Esophagus muscularis mucosa (tissue), 4 donors: ENCODE results near the gene DIRAS1. TPM values are rescaled to one million over a fixed set of nuclear protein-coding genes. Genes with fewer than 3 reads are reported as not detected.
"Not testable (repeated sequence)": the region's sequence is repeated elsewhere in the genome, so short reads cannot be mapped to it uniquely, and the experiment has no call there.

Experiments used
- DNase-seq: peaks from one replicate; pipeline ENCODE4 v3.0.0-alpha.2; 2017; ENCODE audit errors: extremely low spot score
- H3K27ac ChIP-seq, 4 donors: fragments of 200-600 bp; sonication (generic); replicated peaks in 1 of 4; 1 replicate in 3 of 4; 2 replicates in 1 of 4; pipeline ENCODE4 v1.5.1; 2016 to 2019; ENCODE audit warnings: mild to moderate bottlenecking in 1 of 4
- H3K27me3 ChIP-seq, 4 donors: fragments of 200-600 bp; sonication (generic); one replicate each; pipeline versions ENCODE4 v1.5.1 to v1.6.0; 2016 to 2019
- H3K36me3 ChIP-seq, 4 donors: fragments of 200-600 bp; sonication (generic); one replicate each; pipeline ENCODE4 v1.5.1; 2016 to 2019
- H3K4me1 ChIP-seq, 4 donors: fragments of 200-600 bp; sonication (generic); one replicate each; pipeline ENCODE4 v1.5.1; 2016 to 2019
- H3K4me3 ChIP-seq, 4 donors: fragments of 200-600 bp; sonication (generic); 1 replicate in 2 of 4; 2 replicates in 2 of 4; pipeline ENCODE4 v1.5.1; 2016 to 2019; ENCODE audit warnings: mild to moderate bottlenecking in 4 of 4, moderate library complexity in 1 of 4
- H3K9me3 ChIP-seq, 4 donors: fragments of 200-600 bp; sonication (generic); 1 replicate in 3 of 4; 2 replicates in 1 of 4; pipeline ENCODE4 v1.5.1; 2016 to 2019
- EP300 ChIP-seq: sonication (generic); formaldehyde crosslinking; IDR thresholded peaks from one replicate; pipeline ENCODE4 v1.6.1; 2017; ENCODE audit warnings: antibody characterized with exemption
- POLR2A ChIP-seq: fragments of 450-650 bp; IDR thresholded peaks from one replicate; pipeline ENCODE4 v1.6.1; 2017; ENCODE audit warnings: antibody characterized with exemption, moderate library complexity, mild to moderate bottlenecking, low read depth
- POLR2AphosphoS5 ChIP-seq, 2 donors: sonication (generic); formaldehyde crosslinking; IDR thresholded peaks; one replicate each; pipeline ENCODE4 v1.6.1; 2017; ENCODE audit warnings: antibody characterized with exemption in 2 of 2
- WGBS: methylation state at CpG from one replicate; pipeline ENCODE4 v1.1.5; 2018; 5-methylcytosine and 5-hydroxymethylcytosine counted together
- intact Hi-C: fragments of 100-400 bp; cut with DNase I; formaldehyde crosslinking; loops from one replicate; pipeline ENCODE4 v1.15.1; 2023
- total RNA-seq, 4 donors: library from RNA; depleted of rRNA; stranded (reverse); fragments of >200 nt; gene quantifications; one replicate each; pipeline versions ENCODE4 v1.1.0 to v1.2.1, GENCODE V29; 2016
- TF ChIP-seq, protein P1 (sequence below), 3 experiments: fragments of 200-600 bp in 2 of 3; fragments of 450-650 bp in 1 of 3; sonication (generic) in 2 of 3; IDR thresholded peaks; one replicate each; pipeline ENCODE4 v1.5.1; 2017 to 2019; ENCODE audit warnings: antibody characterized with exemption in 3 of 3, mild to moderate bottlenecking in 2 of 3, moderate library complexity in 1 of 3

The DIRAS1 gene
- total RNA-seq, 4 donors from 2014 or later = 7.0 to 19.2 (median 14.3) TPM

DNA sequence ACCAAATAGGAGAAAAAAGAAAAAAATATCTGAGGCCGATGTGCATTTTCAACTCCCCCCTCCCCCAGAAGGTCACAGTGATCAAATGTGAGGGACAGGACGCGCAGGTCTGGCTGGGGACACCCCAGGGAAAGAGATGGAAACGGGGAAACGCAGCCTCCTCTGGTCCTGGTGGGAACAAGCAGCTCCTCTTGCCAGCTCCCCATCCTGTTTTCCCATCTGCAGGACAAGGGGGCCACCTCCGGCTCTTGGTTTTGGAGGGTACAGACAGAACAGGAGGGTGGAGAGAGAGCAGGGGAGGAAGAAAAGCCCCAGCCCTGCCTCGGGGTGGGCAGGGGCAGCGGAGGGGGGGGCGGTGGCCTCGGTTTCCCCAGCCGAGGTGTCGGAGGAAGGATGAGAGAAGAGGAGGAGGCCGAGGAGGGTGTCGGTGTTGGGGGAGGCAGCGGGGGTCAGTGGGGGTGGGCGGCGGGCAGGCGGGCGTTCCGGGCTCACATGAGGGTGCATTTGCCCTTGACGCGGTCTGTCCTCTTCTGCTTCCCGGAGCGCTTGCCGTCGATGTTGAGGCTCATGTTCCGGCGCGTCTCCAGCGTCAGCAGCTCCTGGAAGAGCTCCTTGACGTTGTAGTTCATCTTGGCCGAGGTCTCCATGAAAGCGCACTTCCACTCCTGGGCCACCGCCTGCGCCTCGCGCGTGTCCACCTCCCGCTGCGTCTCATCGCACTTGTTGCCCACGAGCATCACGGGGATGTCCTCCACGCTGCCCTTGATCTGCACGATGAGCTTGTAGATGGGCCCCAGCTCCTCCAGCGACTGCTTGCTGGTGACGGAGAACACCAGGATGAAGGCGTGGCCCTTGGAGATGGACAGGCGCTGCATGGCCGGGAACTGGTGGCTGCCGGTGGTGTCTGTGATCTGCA lies 4.2 kb downstream of the DIRAS1 start:
- H3K27me3 ChIP-seq = peaks cover 0 to 47% (median 6%) of the 10 kb centered on the region in 4 donors
- WGBS = 90% methylated on average over 45 of the region's 51 CpGs

DNA sequence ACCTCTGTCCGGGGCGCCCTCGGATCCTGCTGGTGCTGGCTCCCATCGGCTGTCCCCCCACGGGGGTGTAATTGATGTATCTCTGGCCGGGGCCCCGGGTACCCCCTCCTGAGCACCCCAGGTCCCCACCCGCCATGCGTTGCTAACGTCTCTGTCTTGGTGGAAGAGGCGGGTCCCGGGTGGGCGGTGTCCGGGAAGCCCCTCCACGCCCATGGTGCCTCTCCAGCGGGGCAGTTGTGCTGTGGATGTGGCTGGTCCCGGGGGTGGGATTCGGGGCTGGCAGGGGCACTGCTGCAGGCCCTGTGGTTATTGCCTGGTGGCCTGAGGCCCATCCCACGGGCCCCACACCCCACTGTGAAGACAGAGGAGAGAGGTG lies 4.9 kb downstream of the DIRAS1 start:
- no peak for DNase-seq
- 90% methylated on average over 10 of the region's 19 CpGs for WGBS
- Histone ChIP-seq H3K4me1 (peaks cover 9 to 18% (median 16%) of the 10 kb centered on the region in 4 donors), H3K27me3 (peaks cover 0 to 40% (median 6%) of the 10 kb centered on the region in 4 donors), H3K36me3 (peaks cover 0 to 4% (median 0%) of the 10 kb centered on the region in 4 donors), H3K4me3 (no peak overlapping the region), H3K27ac (no peak overlapping the region), H3K9me3 (peaks cover 0 to 11% (median 7%) of the 10 kb centered on the region in 4 donors)
- intact Hi-C loops = no loop called here
- no peak for TF ChIP-seq EP300
- TF ChIP-seq, protein P1, sequence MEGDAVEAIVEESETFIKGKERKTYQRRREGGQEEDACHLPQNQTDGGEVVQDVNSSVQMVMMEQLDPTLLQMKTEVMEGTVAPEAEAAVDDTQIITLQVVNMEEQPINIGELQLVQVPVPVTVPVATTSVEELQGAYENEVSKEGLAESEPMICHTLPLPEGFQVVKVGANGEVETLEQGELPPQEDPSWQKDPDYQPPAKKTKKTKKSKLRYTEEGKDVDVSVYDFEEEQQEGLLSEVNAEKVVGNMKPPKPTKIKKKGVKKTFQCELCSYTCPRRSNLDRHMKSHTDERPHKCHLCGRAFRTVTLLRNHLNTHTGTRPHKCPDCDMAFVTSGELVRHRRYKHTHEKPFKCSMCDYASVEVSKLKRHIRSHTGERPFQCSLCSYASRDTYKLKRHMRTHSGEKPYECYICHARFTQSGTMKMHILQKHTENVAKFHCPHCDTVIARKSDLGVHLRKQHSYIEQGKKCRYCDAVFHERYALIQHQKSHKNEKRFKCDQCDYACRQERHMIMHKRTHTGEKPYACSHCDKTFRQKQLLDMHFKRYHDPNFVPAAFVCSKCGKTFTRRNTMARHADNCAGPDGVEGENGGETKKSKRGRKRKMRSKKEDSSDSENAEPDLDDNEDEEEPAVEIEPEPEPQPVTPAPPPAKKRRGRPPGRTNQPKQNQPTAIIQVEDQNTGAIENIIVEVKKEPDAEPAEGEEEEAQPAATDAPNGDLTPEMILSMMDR (IDR thresholded peaks at IDR 0.05) = no peak
- TF ChIP-seq POLR2AphosphoS5 (IDR thresholded peaks at IDR 0.05) = no peak
- no peak for TF ChIP-seq POLR2A

More for the DNA sequence above, 4.2 kb downstream of the DIRAS1 start:
- DNase-seq = no peak
- Histone ChIP-seq H3K4me1 (peaks cover 14 to 24% (median 23%) of the 10 kb centered on the region in 4 donors), H3K4me3 (no peak overlapping the region), H3K27ac (no peak overlapping the region), H3K9me3 (peaks cover 0 to 11% (median 7%) of the 10 kb centered on the region in 4 donors), H3K36me3 (peaks cover 0 to 4% (median 0%) of the 10 kb centered on the region in 4 donors)
- intact Hi-C loops = no loop called here
- TF ChIP-seq POLR2A (no peak), EP300 (no peak), POLR2AphosphoS5 (IDR thresholded peaks at IDR 0.05) (no peak)
- TF ChIP-seq, protein P1 (IDR thresholded peaks at IDR 0.05) = no peak

DNA sequence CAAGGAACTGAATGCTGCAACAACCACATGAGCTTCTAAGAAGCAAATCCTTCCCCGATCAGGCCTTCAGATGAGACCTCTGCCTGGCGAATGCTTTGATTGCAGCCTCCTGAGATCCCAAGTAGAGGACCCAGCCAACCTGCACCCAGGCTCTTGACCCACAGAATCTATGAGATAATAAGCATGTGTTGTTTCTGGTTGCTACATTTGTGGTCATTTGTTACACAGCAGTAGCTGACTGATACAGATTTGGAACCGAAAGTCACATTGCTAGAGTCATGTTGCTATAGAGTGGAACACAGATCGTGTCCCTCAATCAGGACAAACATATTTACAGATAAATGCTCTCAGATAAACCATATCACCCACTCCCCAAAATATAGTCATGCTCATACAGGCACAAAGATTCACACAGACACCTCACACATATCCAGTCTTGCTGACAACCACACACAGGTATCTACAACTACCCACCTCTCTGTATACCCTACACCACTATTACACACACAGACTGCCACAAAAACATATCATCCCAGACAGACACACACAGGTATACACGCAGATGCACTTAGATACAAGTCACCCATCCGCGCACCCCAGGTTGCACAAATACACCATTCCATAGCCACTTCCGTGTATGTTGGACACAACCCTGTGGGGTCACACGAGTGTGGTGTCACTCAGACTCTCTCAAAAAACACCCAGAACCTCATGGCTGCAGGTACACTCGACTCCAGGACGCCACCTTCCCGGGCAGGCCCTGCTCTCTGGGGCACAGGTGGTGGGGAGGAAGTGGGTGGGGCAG lies 5.5 kb downstream of the DIRAS1 start:
- Histone ChIP-seq H3K36me3 (peaks cover 0 to 4% (median 0%) of the 10 kb centered on the region in 4 donors), H3K27me3 (peaks cover 0 to 36% (median 5%) of the 10 kb centered on the region in 4 donors), H3K4me3 (no peak overlapping the region), H3K27ac (no peak overlapping the region), H3K4me1 (peaks cover 7 to 13% (median 12%) of the 10 kb centered on the region in 4 donors), H3K9me3 (peaks cover 0 to 11% (median 7%) of the 10 kb centered on the region in 4 donors)
- 96% methylated on average over 8 of the region's 12 CpGs for WGBS
- TF ChIP-seq, protein P1 (IDR thresholded peaks at IDR 0.05) = no peak
- no peak for TF ChIP-seq EP300
- no peak for TF ChIP-seq POLR2AphosphoS5 (IDR thresholded peaks at IDR 0.05)
- no peak for TF ChIP-seq POLR2A
- intact Hi-C loops = no loop called here
- DNase-seq = no peak

DNA sequence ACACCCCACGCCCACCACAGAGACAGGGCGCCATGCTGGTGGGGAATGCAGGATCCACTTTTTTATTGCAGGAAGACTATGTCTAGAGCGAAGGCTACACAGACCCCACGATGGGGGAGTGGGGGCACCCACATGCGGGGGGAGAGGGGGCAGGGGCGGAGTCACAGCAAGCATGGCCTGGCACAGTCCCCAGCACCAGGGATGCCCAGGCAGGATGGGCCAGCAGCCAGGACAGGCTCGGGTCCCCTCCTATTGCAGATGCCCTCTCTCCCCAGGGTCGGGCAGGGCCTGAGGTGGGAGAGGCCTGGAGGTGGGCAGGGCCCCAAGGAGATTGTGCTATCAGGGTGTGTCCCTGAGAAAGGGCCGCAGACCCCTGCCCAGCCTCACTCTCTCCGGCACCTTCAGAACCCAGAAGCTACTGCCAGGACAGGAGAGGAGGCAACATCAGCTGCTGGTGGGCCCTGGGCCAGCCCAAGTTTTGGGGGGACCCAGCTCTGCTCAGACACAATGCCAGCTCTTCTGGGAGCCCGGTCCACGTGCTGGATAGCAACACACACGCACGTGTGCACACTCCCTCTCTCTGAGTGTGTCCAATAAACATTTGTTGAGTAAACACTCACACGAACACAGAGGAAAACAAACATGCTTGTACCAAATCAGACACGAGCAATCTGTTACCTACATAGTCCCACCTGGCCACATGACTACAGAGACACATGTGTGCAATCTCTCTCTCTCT lies 6.5 kb downstream of the DIRAS1 start:
- peaks cover 0 to 26% (median 0%) of the 10 kb centered on the region in 4 donors for H3K27me3 ChIP-seq
- H3K36me3 ChIP-seq = peaks cover 0 to 4% (median 0%) of the 10 kb centered on the region in 4 donors
- H3K27ac ChIP-seq = no peak overlapping the region
- TF ChIP-seq EP300 (no peak), POLR2AphosphoS5 (IDR thresholded peaks at IDR 0.05) (no peak), POLR2A (no peak)
- TF ChIP-seq, protein P1 (IDR thresholded peaks at IDR 0.05) = no peak
- intact Hi-C loops = no loop called here
- no peak for DNase-seq
- peaks cover 0 to 4% (median 3%) of the 10 kb centered on the region in 4 donors for H3K4me1 ChIP-seq
- H3K4me3 ChIP-seq = no peak overlapping the region
- H3K9me3 ChIP-seq = peaks cover 0 to 11% (median 7%) of the 10 kb centered on the region in 4 donors
- WGBS = 93% methylated on average over 14 of the region's 16 CpGs

DNA sequence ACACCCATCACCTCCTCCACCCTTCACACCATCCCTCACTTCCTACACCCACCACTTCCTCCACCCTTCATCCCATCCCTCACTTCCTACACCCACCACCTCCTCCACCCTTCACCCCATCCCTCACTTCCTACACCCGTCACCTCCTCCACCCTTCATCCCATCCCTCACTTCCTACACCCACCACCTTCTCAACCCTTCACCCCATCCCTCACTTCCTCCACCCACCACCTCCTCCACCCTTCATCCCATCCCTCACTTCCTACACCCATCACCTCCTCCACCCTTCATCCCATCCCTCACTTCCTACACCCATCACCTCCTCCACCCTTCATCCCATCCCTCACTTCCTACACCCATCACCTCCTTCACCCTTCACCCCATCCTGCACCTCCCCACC lies 7.1 kb downstream of the DIRAS1 start:
- DNase-seq, H3K4me1 ChIP-seq, H3K4me3 ChIP-seq, H3K27ac ChIP-seq, intact Hi-C loops, H3K36me3 ChIP-seq: not testable (repeated sequence)
- 91% methylated on average over 1 of the region's 1 CpG for WGBS
- Histone ChIP-seq H3K27me3 (peaks cover 0 to 20% (median 0%) of the 10 kb centered on the region in 4 donors), H3K9me3 (peaks cover 0 to 11% (median 7%) of the 10 kb centered on the region in 4 donors)

DNA sequence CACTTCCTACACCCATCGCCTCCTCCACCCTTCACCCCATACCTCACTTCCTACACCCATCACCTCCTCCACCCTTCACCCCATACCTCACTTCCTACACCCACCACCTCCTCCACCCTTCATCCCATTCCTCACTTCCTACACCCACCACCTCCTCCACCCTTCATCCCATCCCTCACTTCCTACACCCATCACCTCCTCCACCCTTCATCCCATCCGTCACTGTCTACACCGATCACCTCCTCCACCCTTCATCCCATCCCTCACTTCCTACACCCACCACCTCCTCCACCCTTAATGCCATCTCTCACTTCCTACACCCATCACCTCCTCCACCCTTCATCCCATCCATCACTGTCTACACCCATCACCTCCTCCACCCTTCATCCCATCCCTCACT lies 8.0 kb downstream of the DIRAS1 start:
- H3K9me3 ChIP-seq = peaks cover 0 to 11% (median 7%) of the 10 kb centered on the region in 4 donors
- H3K4me1 ChIP-seq, H3K27ac ChIP-seq, intact Hi-C loops, H3K4me3 ChIP-seq, DNase-seq, H3K36me3 ChIP-seq: not testable (repeated sequence)
- peaks cover 0 to 19% (median 0%) of the 10 kb centered on the region in 4 donors for H3K27me3 ChIP-seq
- 90% methylated on average over 3 of the region's 3 CpGs for WGBS
